HepG2 (cell line): ENCODE results near the gene DLG4. TPM values are rescaled to one million over a fixed set of nuclear protein-coding genes. Genes with fewer than 3 reads are reported as not detected.

Experiments used
- ATAC-seq: fragments of 200-7000 bp; cut with Tn5 transposase; 3 replicates; pipeline ENCODE4 v1.9.1; 2020; ENCODE audit warnings: mild to moderate bottlenecking, moderate library complexity
- BruUV-seq: library from RNA; stranded (reverse); fragments of 400-500 nt; replicated peaks from 2 replicates; lab custom pipeline; 2021; lab: Mats Ljungman, UMichigan
- CTCF ChIA-PET: fragments of 300-600 bp; formaldehyde crosslinking; extraction: SDS; loops from one replicate; lab custom pipeline; 2021; ENCODE audit warnings: low total read pairs, inconsistent platforms, low intra/inter-chr PET ratio; lab: Yijun Ruan, JAX
- POLR2A ChIA-PET: fragments of 350-600 bp; sonication (Branson Sonifier 250); formaldehyde crosslinking; loops from one replicate; lab custom pipeline; 2020; ENCODE audit warnings: antibody characterized with exemption, inconsistent platforms; lab: Yijun Ruan, JAX
- DNase-seq: peaks from one replicate; pipeline ENCODE4 v3.0.0-alpha.2; 2015; ENCODE audit warnings: low spot score
- FAIRE-seq: peaks from 3 replicates; lab custom pipeline; 2011; peaks lifted over from hg19 to GRCh38; lab: Jason Lieb, UNC
- H2AFZ ChIP-seq: one replicate; pipeline ENCODE4 v1.6.1; 2011; ENCODE audit warnings: low read length, inconsistent platforms
- H3K27ac ChIP-seq: fragments of 300-600 bp; 3 replicates; pipeline ENCODE4 v1.8.0; 2011; ENCODE audit warnings: mixed run types, mild to moderate bottlenecking, mixed read lengths, low read length, inconsistent platforms; ENCODE audit not compliant: insufficient read depth; ENCODE audit errors: extremely low read length
- H3K27me3 ChIP-seq, 2 experiments: fragments of 200-600 bp in 1 of 2; 2 replicates in 1 of 2; 3 replicates in 1 of 2; pipeline versions ENCODE4 v1.6.0 to v1.8.0; 2011; ENCODE audit warnings: low read length in 2 of 2, mild to moderate bottlenecking in 2 of 2, moderate library complexity in 2 of 2, inconsistent platforms in 1 of 2; ENCODE audit not compliant: insufficient read depth in 2 of 2, control insufficient read depth in 1 of 2
- H3K36me3 ChIP-seq, 2 experiments: fragments of 200-600 bp in 1 of 2; replicated peaks in 1 of 2; 2 replicates in 1 of 2; 3 replicates in 1 of 2; pipeline versions ENCODE4 v1.5.1 to v1.8.0; 2011; ENCODE audit warnings: low read length in 2 of 2, inconsistent platforms in 1 of 2; ENCODE audit not compliant: insufficient read depth in 2 of 2, control insufficient read depth in 1 of 2
- H3K4me1 ChIP-seq: 2 replicates; pipeline ENCODE4 v1.5.1; 2012; ENCODE audit warnings: low read length, inconsistent platforms; ENCODE audit not compliant: insufficient read depth
- H3K4me2 ChIP-seq: 2 replicates; pipeline ENCODE4 v1.6.0; 2011; ENCODE audit warnings: low read depth, low read length, inconsistent platforms
- H3K4me3 ChIP-seq, 3 experiments: fragments of 200-600 bp in 1 of 3; sonication (generic), shearing (Covaris generic) in 1 of 3; replicated peaks in 1 of 3; 2 replicates each; pipeline ENCODE4 v1.5.1; 2011 to 2016; ENCODE audit warnings: low read length in 3 of 3, inconsistent platforms in 2 of 3, low read depth in 2 of 3, mild to moderate bottlenecking in 2 of 3, control low read depth in 1 of 3, mixed read lengths in 1 of 3; ENCODE audit not compliant: insufficient read depth in 1 of 3
- H3K79me2 ChIP-seq: one replicate; pipeline ENCODE4 v1.6.1; 2011; ENCODE audit warnings: low read length, inconsistent platforms; ENCODE audit not compliant: insufficient read depth
- H3K9ac ChIP-seq: 2 replicates; pipeline ENCODE4 v1.6.0; 2011; ENCODE audit warnings: mild to moderate bottlenecking, low read depth, low read length, inconsistent platforms; ENCODE audit not compliant: insufficient read depth
- H3K9me3 ChIP-seq: 2 replicates; pipeline ENCODE4 v1.5.1; 2012; ENCODE audit warnings: mild to moderate bottlenecking, low read length
- H4K20me1 ChIP-seq: 2 replicates; pipeline ENCODE4 v1.6.0; 2011; ENCODE audit warnings: inconsistent platforms, mild to moderate bottlenecking, low read length, moderate library complexity; ENCODE audit not compliant: insufficient read depth
- CEBPB ChIP-seq: IDR thresholded peaks from 2 replicates; pipeline ENCODE4 v1.6.1; 2011; ENCODE audit warnings: low read depth, low read length, improper control_type of control experiment, borderline replicate concordance
- ETV5 ChIP-seq: IDR thresholded peaks from 2 replicates; pipeline ENCODE4 v1.6.1; 2018; ENCODE audit warnings: missing biosample characterization, missing genetic modification reagents, inconsistent platforms, borderline replicate concordance
- GATAD2A ChIP-seq: IDR thresholded peaks from 2 replicates; pipeline ENCODE4 v1.6.1; 2016
- HMG20A ChIP-seq: IDR thresholded peaks from 2 replicates; pipeline ENCODE4 v1.6.1; 2016; ENCODE audit warnings: borderline replicate concordance
- HNF4A ChIP-seq: sonication (generic); formaldehyde crosslinking; IDR thresholded peaks from 2 replicates; pipeline ENCODE4 v1.4.0; 2020; ENCODE audit warnings: missing genetic modification reagents
- LCORL ChIP-seq, 2 experiments: fragments of 450-650 bp in 1 of 2; sonication (generic) in 1 of 2; formaldehyde crosslinking in 1 of 2; IDR thresholded peaks; 2 replicates each; pipeline versions ENCODE4 v1.5.0 to v1.6.1; 2017 to 2020; ENCODE audit warnings: antibody characterized with exemption in 1 of 2, missing genetic modification reagents in 1 of 2
- MATR3 ChIP-seq: sonication (generic); formaldehyde crosslinking; IDR thresholded peaks from 2 replicates; pipeline ENCODE4 v1.4.0; 2020; ENCODE audit warnings: missing genetic modification reagents
- MAX ChIP-seq: IDR thresholded peaks from 2 replicates; pipeline ENCODE4 v1.6.1; 2012; ENCODE audit warnings: inconsistent platforms
- NONO ChIP-seq, 2 experiments: fragments of 450-650 bp in 1 of 2; sonication (generic) in 1 of 2; formaldehyde crosslinking in 1 of 2; IDR thresholded peaks in 1 of 2; conservative IDR thresholded peaks in 1 of 2; 2 replicates each; pipeline versions ENCODE4 v1.6.1 to v1.8.0; 2017 to 2022; ENCODE audit warnings: mild to moderate bottlenecking in 1 of 2, missing genetic modification reagents in 1 of 2, moderate library complexity in 1 of 2
- SP1 ChIP-seq, 2 experiments: fragments of 450-650 bp in 1 of 2; sonication (generic) in 1 of 2; formaldehyde crosslinking in 1 of 2; IDR thresholded peaks; 2 replicates each; pipeline versions ENCODE4 v1.4.0 to v1.6.1; 2016 to 2020; ENCODE audit warnings: missing genetic modification reagents in 1 of 2
- THAP11 ChIP-seq: IDR thresholded peaks from 2 replicates; pipeline ENCODE4 v1.6.1; 2016; ENCODE audit warnings: missing biosample characterization, missing genetic modification reagents
- ZNF136 ChIP-seq: sonication (generic); formaldehyde crosslinking; IDR thresholded peaks from 2 replicates; pipeline ENCODE4 v1.8.1; 2022; ENCODE audit warnings: low read depth, mild to moderate bottlenecking, moderate library complexity, missing genetic modification reagents
- ZNF264 ChIP-seq: sonication (generic); formaldehyde crosslinking; IDR thresholded peaks from 2 replicates; pipeline ENCODE4 v1.4.0; 2020; ENCODE audit warnings: missing genetic modification reagents
- ZNF574 ChIP-seq: sonication (generic); formaldehyde crosslinking; IDR thresholded peaks from 2 replicates; pipeline ENCODE4 v1.4.0; 2020; ENCODE audit warnings: missing genetic modification reagents
- ZNF605 ChIP-seq: sonication (generic); formaldehyde crosslinking; IDR thresholded peaks from 2 replicates; pipeline ENCODE4 v1.8.0; 2022; ENCODE audit warnings: mild to moderate bottlenecking, missing genetic modification reagents
- ZNF747 ChIP-seq: sonication (generic); formaldehyde crosslinking; IDR thresholded peaks from 2 replicates; pipeline ENCODE4 v1.8.1; 2023; ENCODE audit warnings: missing genetic modification reagents, mild to moderate bottlenecking, borderline replicate concordance
- WGBS: methylation state at CpG from one replicate; pipeline ENCODE4 v1.1.6; 2017; ENCODE audit warnings: low lambda C conversion rate; 5-methylcytosine and 5-hydroxymethylcytosine counted together
- in situ Hi-C: cut with HindIII; loops from 2 replicates; pipeline ENCODE4 v1.10.0; 2017; ENCODE audit warnings: low pct_unique_long_range_greater_than_20kb; ENCODE audit not compliant: extremely low pct_ligation_motif_present
- intact Hi-C: fragments of 100-400 bp; cut with micrococcal nuclease; formaldehyde crosslinking; loops from one replicate; pipeline ENCODE4 v1.10.0; 2022; ENCODE audit not compliant: unreplicated experiment
- polyA plus RNA-seq, 8 experiments: library from polyadenylated mRNA; depleted of rRNA in 3 of 8; stranded (reverse) in 7 of 8; unstranded in 1 of 8; fragments of >200 nt; fragmentation: Illumina TruSeq in 4 of 8; extraction: Trizol in 4 of 8; gene quantifications; 2 replicates each; pipeline versions ENCODE4 v1.2.1 to v1.2.3, GENCODE V29; 2011 to 2016; ENCODE audit warnings: low read depth in 4 of 8, missing spikeins in 1 of 8, mixed read lengths in 1 of 8; ENCODE audit not compliant: insufficient read depth in 1 of 8
- total RNA-seq, 5 experiments: library from RNA; depleted of rRNA; stranded (reverse); fragments of >200 nt; fragmentation: Illumina TruSeq; extraction: Trizol; gene quantifications; 2 replicates each; pipeline ENCODE4 v1.2.3, GENCODE V29; 2016; ENCODE audit warnings: low read depth in 1 of 5
- TF ChIP-seq, protein P1 (sequence below): IDR thresholded peaks from 2 replicates; pipeline ENCODE4 v1.6.1; 2012; ENCODE audit warnings: low read length, improper control_type of control experiment

Gene DLG4
- total and polyA plus RNA-seq, 2 of the 13 experiments (the other 11 are each of a cell fraction or from before 2014, with no cell fraction given) = 0.71 to 4.3 TPM

DNA sequence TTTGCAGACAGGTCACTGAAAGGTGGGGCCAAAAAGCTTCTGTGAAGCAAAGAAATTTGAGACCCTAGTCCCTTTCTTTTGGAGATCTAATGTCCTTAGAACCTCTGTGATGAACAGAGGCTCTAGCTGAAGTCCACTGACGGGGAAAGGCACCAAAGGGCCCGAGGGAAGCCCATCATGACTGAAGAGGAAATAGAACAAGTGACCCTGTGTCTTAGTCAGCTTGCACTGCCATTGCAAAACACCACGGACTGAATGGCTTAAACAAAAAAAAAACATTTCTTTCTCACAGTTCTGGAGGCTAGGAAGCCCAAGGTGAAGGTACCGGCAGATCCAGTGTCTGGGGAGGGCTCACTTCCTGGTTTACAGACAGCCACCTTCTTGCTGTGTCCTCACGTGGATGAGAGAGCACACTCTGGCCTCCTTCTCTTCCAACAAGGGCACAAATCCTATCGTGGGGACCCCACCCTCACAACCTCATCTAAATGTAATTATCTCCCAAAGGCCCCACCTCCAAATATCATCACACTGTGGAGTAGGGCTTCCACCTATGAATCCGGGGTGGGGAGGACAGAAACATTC lies 80.7 kb downstream of the DLG4 start:
- in situ Hi-C loops = loop anchor here (5.0 kb wide), 1 partner anchor 87 kb away; no protein-coding TSS in a partner anchor
- Histone ChIP-seq H3K27ac (peak overlapping the region; percentile 62), H4K20me1 (no peaks in the 10 kb centered on the region), H3K79me2 (no peaks in the 10 kb centered on the region), H3K4me2 (peak overlapping the region; percentile 77), H2AFZ (peak overlapping the region; percentile 92), H3K4me1 (peaks cover 45% of the 10 kb centered on the region), H3K4me3 (peak overlapping the region; percentile 18 to 64 (median 38); a peak in 4 of 6 replicates), H3K27me3 (no peaks in the 10 kb centered on the region), H3K36me3 (no peaks in the 10 kb centered on the region), H3K9me3 (no peaks in the 10 kb centered on the region), H3K9ac (peak overlapping the region; percentile 58)
- ChIA-PET CTCF (interaction anchor here (4.0 kb wide), 1 partner anchor 86 kb away, joined by 64 read pairs; no protein-coding TSS in a partner anchor), POLR2A (interaction anchor here (0.6 to 3.3 kb wide), 8 partner anchors 12 to 93 kb away, joined by 3 to 15 read pairs (median 5); partner anchors contain the start of gene ASGR2)
- 14% methylated on average over 6 of the region's 7 CpGs for WGBS
- ATAC-seq (peak; percentile 60), FAIRE-seq (peak; percentile 61), DNase-seq (peak; percentile 81)
- intact Hi-C loops = loop anchor here (5.0 kb wide), 2 partner anchors 38 to 52 kb away; partner anchors contain the start of gene ASGR1
- BruUV-seq = no TSS peak
- peak; percentile 54 for TF ChIP-seq GATAD2A
- peak; percentile 26; the same call in 1 of the 2 replicates for TF ChIP-seq MAX
- TF ChIP-seq ZNF574 (CRISPR knock-in tag) = 0 out of 2 replicates have a peak, but pooled peaks have one; percentile 33
- peak; percentile 22; the same call in 1 of the 2 replicates for TF ChIP-seq HMG20A
- 0 out of 2 replicates have a peak, but pooled peaks have one; percentile 14 for TF ChIP-seq HNF4A (CRISPR knock-in tag)
- TF ChIP-seq THAP11 (CRISPR knock-in tag) = 0 out of 2 replicates have a peak, but pooled peaks have one; percentile 11
- TF ChIP-seq NONO (IDR thresholded peaks at IDR 0.05) = no peak
- TF ChIP-seq NONO (CRISPR knock-in tag; conservative IDR thresholded peaks at IDR 0.05) = no peak
- no peak for TF ChIP-seq SP1 (IDR thresholded peaks at IDR 0.05)
- TF ChIP-seq SP1 (CRISPR knock-in tag; IDR thresholded peaks at IDR 0.05) = 0 out of 2 replicates have a peak, but pooled peaks have one; percentile 8
- TF ChIP-seq ZNF747 = no peak
- TF ChIP-seq ZNF605 (CRISPR knock-in tag) = 0 out of 2 replicates have a peak, but pooled peaks have one; percentile 28
- peak; percentile 76 for TF ChIP-seq CEBPB
- TF ChIP-seq ETV5 = peak; percentile 10; the same call in 1 of the 2 replicates
- TF ChIP-seq MATR3 (CRISPR knock-in tag) = no peak
- TF ChIP-seq ZNF264 (CRISPR knock-in tag) = peak; percentile 99
- TF ChIP-seq, protein P1, sequence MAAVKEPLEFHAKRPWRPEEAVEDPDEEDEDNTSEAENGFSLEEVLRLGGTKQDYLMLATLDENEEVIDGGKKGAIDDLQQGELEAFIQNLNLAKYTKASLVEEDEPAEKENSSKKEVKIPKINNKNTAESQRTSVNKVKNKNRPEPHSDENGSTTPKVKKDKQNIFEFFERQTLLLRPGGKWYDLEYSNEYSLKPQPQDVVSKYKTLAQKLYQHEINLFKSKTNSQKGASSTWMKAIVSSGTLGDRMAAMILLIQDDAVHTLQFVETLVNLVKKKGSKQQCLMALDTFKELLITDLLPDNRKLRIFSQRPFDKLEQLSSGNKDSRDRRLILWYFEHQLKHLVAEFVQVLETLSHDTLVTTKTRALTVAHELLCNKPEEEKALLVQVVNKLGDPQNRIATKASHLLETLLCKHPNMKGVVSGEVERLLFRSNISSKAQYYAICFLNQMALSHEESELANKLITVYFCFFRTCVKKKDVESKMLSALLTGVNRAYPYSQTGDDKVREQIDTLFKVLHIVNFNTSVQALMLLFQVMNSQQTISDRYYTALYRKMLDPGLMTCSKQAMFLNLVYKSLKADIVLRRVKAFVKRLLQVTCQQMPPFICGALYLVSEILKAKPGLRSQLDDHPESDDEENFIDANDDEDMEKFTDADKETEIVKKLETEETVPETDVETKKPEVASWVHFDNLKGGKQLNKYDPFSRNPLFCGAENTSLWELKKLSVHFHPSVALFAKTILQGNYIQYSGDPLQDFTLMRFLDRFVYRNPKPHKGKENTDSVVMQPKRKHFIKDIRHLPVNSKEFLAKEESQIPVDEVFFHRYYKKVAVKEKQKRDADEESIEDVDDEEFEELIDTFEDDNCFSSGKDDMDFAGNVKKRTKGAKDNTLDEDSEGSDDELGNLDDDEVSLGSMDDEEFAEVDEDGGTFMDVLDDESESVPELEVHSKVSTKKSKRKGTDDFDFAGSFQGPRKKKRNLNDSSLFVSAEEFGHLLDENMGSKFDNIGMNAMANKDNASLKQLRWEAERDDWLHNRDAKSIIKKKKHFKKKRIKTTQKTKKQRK = no peak
- TF ChIP-seq LCORL (IDR thresholded peaks at IDR 0.05) = no peak
- TF ChIP-seq LCORL (CRISPR knock-in tag; IDR thresholded peaks at IDR 0.05) = no peak
- TF ChIP-seq ZNF136 (CRISPR knock-in tag) = 0 out of 2 replicates have a peak, but pooled peaks have one; percentile 39
